ENCODE measurements around the gene ATF7. TPM values are rescaled to one million over a fixed set of nuclear protein-coding genes. Genes with fewer than 3 reads are reported as not detected.
A peak's percentile ranks its signal among the peaks of the same experiment; 100 is the strongest.
"Not testable (repeated sequence)": the region's sequence is repeated elsewhere in the genome, so short reads cannot be mapped to it uniquely, and the experiment has no call there.

The ATF7 gene
- total RNA-seq, 4 donors from 2014 or later, result 26.7 to 54.9 (median 33.3) TPM

DNA sequence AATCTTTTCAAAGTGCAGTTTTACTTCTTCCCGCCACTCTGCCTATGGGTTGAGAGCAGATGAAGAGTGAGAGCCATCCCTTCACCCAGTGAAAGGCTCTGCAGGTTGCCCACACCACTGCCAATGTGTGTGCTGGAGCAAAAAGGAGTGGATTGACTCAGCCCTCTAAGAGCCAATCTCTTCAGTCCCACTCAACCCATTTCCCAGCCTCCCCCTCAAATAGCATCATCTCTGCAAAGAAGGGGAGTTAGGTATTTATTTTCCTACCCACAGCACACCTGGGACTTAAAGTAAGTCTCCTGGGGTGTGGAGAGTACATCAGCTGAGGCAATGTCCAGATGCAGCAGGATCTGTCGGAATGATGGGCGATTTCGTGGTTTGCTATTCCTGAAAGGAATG, 142.2 kb downstream of the ATF7 start:
- peaks cover 0 to 94% of the 10 kb centered on the region in 2 donors for H3K36me3 ChIP-seq
- ATAC-seq, result no peak
- H3K27me3 ChIP-seq, result no peaks in the 10 kb centered on the region
- peak; percentile 3 for TF ChIP-seq POLR2AphosphoS5 (IDR thresholded peaks at IDR 0.05)
- no peak for TF ChIP-seq EP300 (IDR thresholded peaks at IDR 0.05)
- H3K27ac ChIP-seq, result no peak overlapping the region
- H3K4me1 ChIP-seq, result peaks cover 0 to 27% (median 0%) of the 10 kb centered on the region in 3 donors
- no peaks in the 10 kb centered on the region for H3K9me3 ChIP-seq
- no peak overlapping the region for H3K4me3 ChIP-seq
- WGBS, 2 donors (ENCODE audit: low coverage in 1 of 2), result 76 to 90% methylated on average over 2 to 3 of the region's 4 CpGs

DNA sequence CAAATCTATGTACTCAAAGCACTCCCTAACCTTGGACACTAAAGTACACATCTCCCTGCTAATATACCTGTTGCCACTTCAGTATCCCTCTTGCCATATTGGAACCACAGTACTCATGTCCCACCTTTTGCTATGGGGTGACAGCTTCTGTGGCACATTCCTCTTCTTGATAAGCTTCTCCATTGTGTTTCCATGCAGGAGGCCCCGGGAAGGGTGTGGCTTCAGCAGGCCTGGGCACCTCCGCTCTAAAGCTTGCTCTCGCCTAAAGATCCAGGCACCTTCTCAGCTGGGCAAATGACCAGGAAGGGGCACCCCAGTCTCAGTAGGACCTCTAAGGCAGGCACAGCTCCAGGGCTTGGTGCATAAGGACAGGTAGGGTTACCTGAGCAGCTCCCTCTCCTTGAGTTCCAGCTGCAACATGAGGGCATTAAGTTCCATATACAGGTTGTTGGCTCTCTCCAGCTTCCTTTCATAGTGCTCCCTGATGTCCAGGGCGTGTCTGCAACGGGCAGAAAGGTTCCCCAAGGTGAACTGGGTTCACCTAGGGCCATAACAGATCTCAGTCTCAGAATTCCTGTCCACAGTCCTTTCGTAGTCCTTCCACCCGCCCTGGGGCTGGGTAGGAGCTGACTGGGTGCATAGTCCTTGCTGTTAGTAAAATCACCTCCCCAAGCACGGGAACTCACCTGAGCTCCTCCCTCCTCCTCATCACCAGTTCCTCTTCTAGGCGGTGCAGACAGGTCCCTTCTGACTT, 142.8 kb downstream of the ATF7 start:
- Histone ChIP-seq H3K36me3 (peaks cover 0 to 98% of the 10 kb centered on the region in 2 donors), H3K4me1 (peaks cover 0 to 33% (median 0%) of the 10 kb centered on the region in 3 donors), H3K4me3 (no peak overlapping the region), H3K27ac (peak overlapping the region in 3 of 4 donors; percentile 5 to 57 (median 18)), H3K27me3 (no peaks in the 10 kb centered on the region), H3K9me3 (no peaks in the 10 kb centered on the region)
- TF ChIP-seq POLR2A (IDR thresholded peaks at IDR 0.05), result no peak
- 57 to 69% methylated on average over 3 to 7 of the region's 9 CpGs for WGBS, 2 donors (ENCODE audit: low coverage in 1 of 2)
- no peak for ATAC-seq

DNA sequence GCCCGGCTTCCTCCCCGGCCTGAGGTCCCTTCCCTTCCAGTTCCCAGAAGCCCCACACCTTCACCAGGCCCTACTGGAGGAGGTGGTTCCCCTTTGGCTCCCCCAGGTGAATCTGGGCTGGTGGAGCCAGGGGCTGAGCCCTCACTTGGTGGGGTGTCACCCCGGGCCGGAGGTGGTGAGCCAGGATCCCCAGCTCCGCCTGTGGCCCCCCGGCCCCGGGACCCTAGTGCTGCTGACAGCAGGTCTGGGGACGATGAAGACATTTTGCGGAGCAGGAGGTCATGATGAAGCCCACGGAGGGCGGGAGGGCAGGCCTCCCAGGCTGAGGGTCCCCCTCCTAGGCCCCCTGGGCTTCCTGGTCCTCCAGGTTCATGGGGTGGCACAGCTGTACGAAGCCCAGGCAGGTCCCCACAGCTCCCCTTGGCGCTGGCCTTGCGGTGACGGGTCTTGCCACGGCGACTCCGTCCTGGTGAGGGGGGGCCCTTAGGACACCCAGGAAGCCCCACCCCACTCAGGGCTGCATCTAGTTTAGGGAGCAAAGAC, 143.5 kb downstream of the ATF7 start:
- Histone ChIP-seq H3K27me3 (no peaks in the 10 kb centered on the region), H3K4me1 (peaks cover 0 to 40% (median 0%) of the 10 kb centered on the region in 3 donors), H3K9me3 (no peaks in the 10 kb centered on the region), H3K27ac (peak overlapping the region in 3 of 4 donors; percentile 18 to 57 (median 36)), H3K4me3 (no peak overlapping the region), H3K36me3 (peaks cover 0 to 98% of the 10 kb centered on the region in 2 donors)
- no peak for TF ChIP-seq CTCF (IDR thresholded peaks at IDR 0.05)
- no peak for ATAC-seq
- 69 to 83% methylated on average over 2 of the region's 18 CpGs for WGBS, 2 donors (ENCODE audit: low coverage in 1 of 2)

- Histone ChIP-seq H3K27me3 (no peaks in the 10 kb centered on the region), H3K4me1 (peaks cover 0 to 44% (median 0%) of the 10 kb centered on the region in 3 donors), H3K27ac (peak overlapping the region in 3 of 4 donors; percentile 18 to 57 (median 36)), H3K4me3 (no peak overlapping the region), H3K9me3 (no peaks in the 10 kb centered on the region), H3K36me3 (peaks cover 0 to 100% of the 10 kb centered on the region in 2 donors)
- WGBS, 2 donors (ENCODE audit: low coverage in 1 of 2), result 42 to 72% methylated on average over 2 to 5 of the region's 9 CpGs
- ATAC-seq, result no peak
- TF ChIP-seq CTCF (IDR thresholded peaks at IDR 0.05), result peak in 2 of 4 experiments; percentile 14 to 15
- TF ChIP-seq POLR2A (IDR thresholded peaks at IDR 0.05), result no peak
- TF ChIP-seq POLR2AphosphoS5 (IDR thresholded peaks at IDR 0.05), result no peak
- no peak for TF ChIP-seq EP300 (IDR thresholded peaks at IDR 0.05)
Observed at GRCh38 chr12:53481939-53482586, 144.1 kb downstream of the ATF7 start.

- peak overlapping the region in 2 of 4 donors; percentile 5 to 57 for H3K27ac ChIP-seq
- H3K4me1 ChIP-seq, result peaks cover 0 to 50% (median 0%) of the 10 kb centered on the region in 3 donors
- 20 to 43% methylated on average over 1 to 6 of the region's 6 CpGs for WGBS, 2 donors (ENCODE audit: low coverage in 1 of 2)
Observed at GRCh38 chr12:53481458-53481857, 144.7 kb downstream of the ATF7 start.

GRCh38 chr12:53480491-53481442, 145.4 kb downstream of the ATF7 start:
- no peak for TF ChIP-seq EP300 (IDR thresholded peaks at IDR 0.05)
- TF ChIP-seq POLR2A (IDR thresholded peaks at IDR 0.05), result no peak
- TF ChIP-seq POLR2AphosphoS5 (IDR thresholded peaks at IDR 0.05), result no peak
- TF ChIP-seq CTCF (IDR thresholded peaks at IDR 0.05), result no peak
- Histone ChIP-seq H3K36me3 (peaks cover 0 to 100% of the 10 kb centered on the region in 2 donors), H3K9me3 (no peaks in the 10 kb centered on the region), H3K4me1 (peaks cover 0 to 57% (median 0%) of the 10 kb centered on the region in 3 donors), H3K27me3 (no peaks in the 10 kb centered on the region), H3K4me3 (no peak overlapping the region), H3K27ac (peak overlapping the region in 3 of 4 donors; percentile 7 to 41 (median 18))
- 43 to 52% methylated on average over 8 to 11 of the region's 12 CpGs for WGBS, 2 donors (ENCODE audit: low coverage in 1 of 2)
- no peak for ATAC-seq

More at GRCh38 chr12:53481458-53481857, 144.7 kb downstream of the ATF7 start:
- H3K36me3 ChIP-seq, result peaks cover 0 to 100% of the 10 kb centered on the region in 2 donors
- not testable (repeated sequence) for H3K4me3 ChIP-seq, ATAC-seq, H3K27me3 ChIP-seq, H3K9me3 ChIP-seq
